ENCODE data around the gene RASGRF1. TPM values are rescaled to one million over a fixed set of nuclear protein-coding genes. Genes with fewer than 3 reads are reported as not detected.

The RASGRF1 gene
- total RNA-seq, 2 donors from 2014 or later: 0.09 to 1.1 TPM

DNA sequence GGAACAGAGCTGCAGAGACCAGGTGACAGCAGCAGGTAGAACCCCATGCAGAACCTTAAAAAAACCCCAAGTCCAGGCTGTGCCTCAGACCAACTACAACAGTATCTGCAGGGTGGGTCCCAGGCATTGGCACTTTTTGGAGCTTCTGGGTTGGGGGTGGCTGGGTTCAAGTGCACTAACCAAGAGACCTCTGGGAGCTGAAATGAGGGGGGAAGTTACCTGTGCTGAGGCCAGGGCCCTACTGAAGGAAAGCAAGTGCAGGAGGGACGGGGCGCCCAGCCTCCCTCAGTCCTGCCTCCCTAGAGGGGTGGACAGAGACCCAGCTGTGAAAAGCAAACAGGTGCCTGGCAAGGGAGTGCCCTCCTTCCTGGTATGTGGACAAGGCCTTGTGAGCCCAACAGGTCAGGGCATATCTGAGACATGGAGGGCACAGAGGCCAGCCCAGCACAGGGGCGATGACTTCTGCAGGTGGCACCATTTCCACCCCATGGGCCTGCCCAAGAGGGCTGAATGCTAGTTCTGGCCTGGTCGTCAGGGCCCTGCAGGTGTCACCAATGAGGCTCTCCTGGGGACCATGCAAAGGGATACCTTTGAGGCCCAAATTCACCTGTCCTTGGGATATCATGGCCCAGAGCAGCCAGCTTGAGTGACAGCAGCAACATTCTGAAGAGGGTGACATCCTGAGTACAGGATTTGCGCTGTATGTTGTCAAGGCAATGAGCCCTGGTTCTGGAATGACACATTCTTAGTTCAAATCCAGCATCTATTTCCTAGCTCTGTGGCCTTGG lies 164.4 kb downstream of the RASGRF1 start:
- TF ChIP-seq POLR2A (IDR thresholded peaks at IDR 0.05) (no peak), POLR2AphosphoS5 (IDR thresholded peaks at IDR 0.05) (no peak)
- TF ChIP-seq, protein P1, sequence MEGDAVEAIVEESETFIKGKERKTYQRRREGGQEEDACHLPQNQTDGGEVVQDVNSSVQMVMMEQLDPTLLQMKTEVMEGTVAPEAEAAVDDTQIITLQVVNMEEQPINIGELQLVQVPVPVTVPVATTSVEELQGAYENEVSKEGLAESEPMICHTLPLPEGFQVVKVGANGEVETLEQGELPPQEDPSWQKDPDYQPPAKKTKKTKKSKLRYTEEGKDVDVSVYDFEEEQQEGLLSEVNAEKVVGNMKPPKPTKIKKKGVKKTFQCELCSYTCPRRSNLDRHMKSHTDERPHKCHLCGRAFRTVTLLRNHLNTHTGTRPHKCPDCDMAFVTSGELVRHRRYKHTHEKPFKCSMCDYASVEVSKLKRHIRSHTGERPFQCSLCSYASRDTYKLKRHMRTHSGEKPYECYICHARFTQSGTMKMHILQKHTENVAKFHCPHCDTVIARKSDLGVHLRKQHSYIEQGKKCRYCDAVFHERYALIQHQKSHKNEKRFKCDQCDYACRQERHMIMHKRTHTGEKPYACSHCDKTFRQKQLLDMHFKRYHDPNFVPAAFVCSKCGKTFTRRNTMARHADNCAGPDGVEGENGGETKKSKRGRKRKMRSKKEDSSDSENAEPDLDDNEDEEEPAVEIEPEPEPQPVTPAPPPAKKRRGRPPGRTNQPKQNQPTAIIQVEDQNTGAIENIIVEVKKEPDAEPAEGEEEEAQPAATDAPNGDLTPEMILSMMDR (IDR thresholded peaks at IDR 0.05): no peak
- intact Hi-C loops (cut with DNase I): no loop called here
- WGBS: 85% methylated on average over 5 of the region's 5 CpGs

DNA sequence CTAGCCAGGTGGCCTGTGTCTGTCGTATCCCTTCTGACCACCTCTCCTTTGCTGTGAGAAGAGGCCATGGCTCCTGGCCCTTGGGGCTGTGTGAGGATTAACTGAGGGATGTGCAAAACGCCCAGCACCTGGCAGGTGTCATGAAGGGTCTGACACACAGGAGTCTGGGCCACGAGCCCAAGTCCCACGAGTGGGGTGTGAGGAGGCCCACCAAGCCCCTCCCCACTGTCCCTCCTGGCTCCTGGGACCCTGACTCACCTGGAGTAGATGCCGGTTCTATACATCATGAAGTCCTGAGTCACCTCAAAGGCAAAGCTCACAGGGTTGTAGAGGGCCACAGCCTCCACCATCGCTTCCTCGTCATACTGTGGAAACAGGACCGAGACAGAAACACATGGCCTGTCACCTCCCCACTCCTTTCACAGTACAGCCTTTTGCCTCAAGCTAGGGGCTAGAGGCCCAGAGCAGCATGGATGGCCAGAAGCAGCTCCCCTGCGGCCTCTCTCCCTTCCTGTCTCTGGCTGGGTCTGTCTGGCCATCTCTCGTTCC lies 165.4 kb downstream of the RASGRF1 start:
- WGBS: 79% methylated on average over 9 of the region's 10 CpGs
- Histone ChIP-seq H3K9me3 (no peaks in the 10 kb centered on the region), H3K4me3 (no peak overlapping the region), H3K4me1 (replicated peaks) (peaks cover under 1% of the 10 kb centered on the region), H3K27ac (no peak overlapping the region), H3K36me3 (no peaks in the 10 kb centered on the region), H3K27me3 (replicated peaks; ENCODE audit: insufficient read depth) (no peaks in the 10 kb centered on the region)
- TF ChIP-seq POLR2A (IDR thresholded peaks at IDR 0.05) (no peak), POLR2AphosphoS5 (IDR thresholded peaks at IDR 0.05) (no peak)
- TF ChIP-seq, protein P1 (IDR thresholded peaks at IDR 0.05): no peak
- no peak for DNase-seq (ENCODE audit: low spot score)
- intact Hi-C loops (cut with DNase I): no loop called here

More for the DNA sequence above, 164.4 kb downstream of the RASGRF1 start:
- no peaks in the 10 kb centered on the region for H3K36me3 ChIP-seq
- H3K9me3 ChIP-seq: no peaks in the 10 kb centered on the region
- H3K27me3 ChIP-seq (replicated peaks; ENCODE audit: insufficient read depth): no peaks in the 10 kb centered on the region
- H3K4me3 ChIP-seq: no peak overlapping the region
- H3K27ac ChIP-seq: no peak overlapping the region
- peaks cover 8% of the 10 kb centered on the region for H3K4me1 ChIP-seq (replicated peaks)
- no peak for DNase-seq (ENCODE audit: low spot score)

DNA sequence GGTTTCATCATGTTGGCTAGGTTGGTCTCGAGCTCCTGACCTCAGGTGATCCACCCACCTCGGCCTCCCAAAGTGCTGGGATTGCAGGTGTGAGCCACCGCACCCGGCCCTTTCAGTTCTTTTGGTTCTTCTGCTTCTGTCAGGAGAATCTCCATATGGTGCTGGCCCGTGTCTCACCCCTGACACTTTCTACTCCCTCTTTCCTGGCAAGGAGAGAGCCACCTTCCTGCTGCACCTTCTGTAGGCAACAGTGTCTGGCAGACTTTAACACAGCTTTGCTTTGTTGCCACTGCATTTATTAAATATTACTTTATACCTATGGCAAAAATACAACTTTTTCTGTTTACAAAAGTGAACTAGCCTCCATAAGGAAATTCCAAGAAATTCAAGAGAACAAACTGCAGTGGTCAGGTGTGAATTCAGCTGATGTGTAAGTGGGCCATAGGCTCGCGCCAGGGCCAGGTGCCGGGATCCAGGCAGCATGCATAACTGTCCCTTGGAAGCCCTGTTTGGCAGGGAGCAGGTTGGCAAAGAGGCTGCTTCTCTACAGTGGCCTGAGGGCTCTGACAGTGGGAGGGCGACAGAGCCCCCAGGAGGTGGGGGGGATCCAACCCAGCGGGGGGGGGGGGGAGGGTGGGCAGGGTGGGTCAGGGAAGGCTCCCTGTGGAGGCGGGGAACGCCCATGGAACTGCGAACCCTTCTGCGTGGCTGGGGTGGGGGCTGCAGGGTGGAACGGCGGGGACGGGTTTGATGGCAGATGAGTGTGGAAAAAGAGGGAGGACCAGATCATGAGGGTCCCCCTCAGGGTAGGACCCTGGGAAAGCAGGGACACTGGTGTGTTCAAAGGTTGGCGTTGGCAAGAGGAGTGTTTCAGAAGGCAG lies 166.9 kb downstream of the RASGRF1 start:
- Histone ChIP-seq H3K27me3 (replicated peaks; ENCODE audit: insufficient read depth) (no peaks in the 10 kb centered on the region), H3K36me3 (no peaks in the 10 kb centered on the region), H3K27ac (no peak overlapping the region), H3K4me3 (no peak overlapping the region), H3K9me3 (no peaks in the 10 kb centered on the region), H3K4me1 (replicated peaks) (no peaks in the 10 kb centered on the region)
- 69% methylated on average over 16 of the region's 18 CpGs for WGBS
- intact Hi-C loops (cut with DNase I): no loop called here
- TF ChIP-seq, protein P1 (IDR thresholded peaks at IDR 0.05): no peak
- TF ChIP-seq POLR2A (IDR thresholded peaks at IDR 0.05) (no peak), POLR2AphosphoS5 (IDR thresholded peaks at IDR 0.05) (no peak)
- no peak for DNase-seq (ENCODE audit: low spot score)

DNA sequence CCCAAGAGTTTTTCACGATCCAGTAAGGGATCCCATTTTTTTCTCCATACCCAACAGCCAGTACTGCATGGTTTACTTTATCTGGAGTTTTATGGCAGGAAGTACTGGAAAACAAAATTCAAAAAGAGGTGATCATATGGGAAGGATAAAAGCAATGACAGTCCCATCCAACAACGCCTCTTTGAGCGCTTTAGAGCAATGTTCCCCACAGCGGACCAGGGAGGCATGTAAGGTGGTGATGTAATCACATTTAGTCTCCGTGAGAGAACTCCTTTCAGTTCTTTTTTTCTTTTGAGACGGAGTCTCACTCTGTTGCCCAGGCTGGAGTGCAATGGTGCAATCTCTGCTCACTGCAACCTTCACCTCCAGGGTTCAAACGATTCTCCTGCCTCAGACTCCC lies 167.6 kb downstream of the RASGRF1 start:
- H3K27ac ChIP-seq: peak overlapping the region; percentile 26 to 43

More for the DNA sequence above, 167.6 kb downstream of the RASGRF1 start:
- Histone ChIP-seq H3K36me3 (no peaks in the 10 kb centered on the region), H3K4me1 (replicated peaks) (no peaks in the 10 kb centered on the region), H3K4me3 (no peak overlapping the region), H3K9me3 (no peaks in the 10 kb centered on the region), H3K27me3 (replicated peaks; ENCODE audit: insufficient read depth) (no peaks in the 10 kb centered on the region)
- intact Hi-C loops (cut with DNase I): no loop called here
- TF ChIP-seq POLR2A (IDR thresholded peaks at IDR 0.05) (no peak), POLR2AphosphoS5 (IDR thresholded peaks at IDR 0.05) (no peak)
- TF ChIP-seq, protein P1 (IDR thresholded peaks at IDR 0.05): no peak
- DNase-seq (ENCODE audit: low spot score): no peak
- WGBS: 53% methylated on average over 7 of the region's 7 CpGs

Measured in prostate gland (tissue), 2 donors.